ENCODE measurements around the gene PCLO. TPM values are rescaled to one million over a fixed set of nuclear protein-coding genes. Genes with fewer than 3 reads are reported as not detected.

PCLO gene
- total RNA-seq, 1 experiment from 2014 or later = 3.1 TPM

DNA sequence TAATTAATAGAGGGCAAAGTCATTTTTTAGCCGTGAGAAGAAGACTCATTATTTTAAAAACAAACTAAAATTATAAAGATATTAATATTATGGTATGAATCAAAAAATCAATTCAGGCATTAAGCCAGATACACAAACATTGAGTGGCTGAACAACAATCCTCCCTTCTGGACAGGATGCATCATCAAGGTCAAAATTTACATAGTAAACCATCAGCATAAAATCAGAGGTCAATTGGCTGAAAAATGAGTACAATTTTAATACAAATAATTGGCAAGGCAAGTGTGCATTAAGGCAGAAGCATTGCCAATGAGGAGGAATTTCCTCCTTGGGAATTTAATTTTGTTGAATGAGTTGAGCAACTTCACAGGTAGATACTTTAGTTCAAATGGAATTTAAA lies 108.2 kb downstream of the PCLO start:
- Histone ChIP-seq H4K91ac (ENCODE audit: insufficient read length, low read depth, low read length) (no peak overlapping the region), H3K27me3 (ENCODE audit: insufficient read depth, low read length) (no peaks in the 10 kb centered on the region), H2AK5ac (ENCODE audit: insufficient read length, low read length) (no peak overlapping the region), H2BK12ac (ENCODE audit: insufficient read length, low read depth, low read length) (no peak overlapping the region), H2BK5ac (ENCODE audit: insufficient read length, low read length) (no peak overlapping the region), H3K23me2 (ENCODE audit: insufficient read length, low read depth, low read length, poor library complexity, severe bottlenecking) (no peaks in the 10 kb centered on the region), H3K14ac (ENCODE audit: insufficient read depth, low read length) (no peak overlapping the region), H3K23ac (ENCODE audit: insufficient read length, low read depth, low read length) (no peak overlapping the region), H3K9me3 (ENCODE audit: control insufficient read depth, low read depth, low read length) (no peaks in the 10 kb centered on the region), H2BK15ac (ENCODE audit: low read depth, low read length) (no peak overlapping the region), H3T11ph (ENCODE audit: low read length) (no peak overlapping the region), H3K79me1 (ENCODE audit: insufficient read depth, low read depth, low read length, poor library complexity, severe bottlenecking) (no peaks in the 10 kb centered on the region), H4K5ac (ENCODE audit: insufficient read length, low read depth, low read length) (no peak overlapping the region), H3K4me1 (ENCODE audit: insufficient read depth, low read length) (no peaks in the 10 kb centered on the region), H4K20me1 (ENCODE audit: control insufficient read depth, insufficient read depth, insufficient read length) (no peaks in the 10 kb centered on the region), H2BK120ac (ENCODE audit: low read depth, low read length, poor library complexity, severe bottlenecking) (no peak overlapping the region), H3K4me2 (ENCODE audit: insufficient read depth, insufficient read length, low read length) (no peak overlapping the region), H3K9ac (ENCODE audit: extremely low read depth, insufficient read length, low read length) (no peak overlapping the region), H3K79me2 (ENCODE audit: insufficient read depth, low read length) (no peaks in the 10 kb centered on the region), H4K8ac (replicated peaks; ENCODE audit: insufficient read length, low read depth, low read length) (no peak overlapping the region), H2BK20ac (ENCODE audit: low read depth, low read length, poor library complexity, severe bottlenecking) (no peak overlapping the region), H2AFZ (ENCODE audit: low read length) (no peak overlapping the region), H3K56ac (ENCODE audit: insufficient read length, low read depth, low read length) (no peak overlapping the region), H3K27ac (ENCODE audit: insufficient read length, low read depth, low read length) (no peak overlapping the region), H3K18ac (ENCODE audit: insufficient read length, low read depth, low read length) (no peak overlapping the region), H3K4ac (ENCODE audit: low read depth, low read length) (no peak overlapping the region)
- no peaks in the 10 kb centered on the region for H3K36me3 Mint-ChIP-seq (ENCODE audit: insufficient read depth in 1 of 3, low read depth in 3 of 3)
- no CpG with 5 or more reads among the region's 1 CpG for WGBS (ENCODE audit: extremely low coverage, insufficient read length, low lambda C conversion rate)
- DNase-seq = no peak
- H3K27ac Mint-ChIP-seq = no peak overlapping the region
- TF ChIP-seq, protein P1, sequence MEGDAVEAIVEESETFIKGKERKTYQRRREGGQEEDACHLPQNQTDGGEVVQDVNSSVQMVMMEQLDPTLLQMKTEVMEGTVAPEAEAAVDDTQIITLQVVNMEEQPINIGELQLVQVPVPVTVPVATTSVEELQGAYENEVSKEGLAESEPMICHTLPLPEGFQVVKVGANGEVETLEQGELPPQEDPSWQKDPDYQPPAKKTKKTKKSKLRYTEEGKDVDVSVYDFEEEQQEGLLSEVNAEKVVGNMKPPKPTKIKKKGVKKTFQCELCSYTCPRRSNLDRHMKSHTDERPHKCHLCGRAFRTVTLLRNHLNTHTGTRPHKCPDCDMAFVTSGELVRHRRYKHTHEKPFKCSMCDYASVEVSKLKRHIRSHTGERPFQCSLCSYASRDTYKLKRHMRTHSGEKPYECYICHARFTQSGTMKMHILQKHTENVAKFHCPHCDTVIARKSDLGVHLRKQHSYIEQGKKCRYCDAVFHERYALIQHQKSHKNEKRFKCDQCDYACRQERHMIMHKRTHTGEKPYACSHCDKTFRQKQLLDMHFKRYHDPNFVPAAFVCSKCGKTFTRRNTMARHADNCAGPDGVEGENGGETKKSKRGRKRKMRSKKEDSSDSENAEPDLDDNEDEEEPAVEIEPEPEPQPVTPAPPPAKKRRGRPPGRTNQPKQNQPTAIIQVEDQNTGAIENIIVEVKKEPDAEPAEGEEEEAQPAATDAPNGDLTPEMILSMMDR (conservative IDR thresholded peaks at IDR 0.05) = no peak
- H3K27me3 Mint-ChIP-seq (ENCODE audit: low read depth) = no peaks in the 10 kb centered on the region
- H3K4me1 Mint-ChIP-seq = no peaks in the 10 kb centered on the region
- no peak overlapping the region for H3K4me3 Mint-ChIP-seq
- no peaks in the 10 kb centered on the region for H3K9me3 Mint-ChIP-seq
